KOPT-K1 (cell line): ENCODE results near the gene CATSPER1.
A peak's percentile ranks its signal among the peaks of the same experiment; 100 is the strongest.
"Not testable (repeated sequence)": the region's sequence is repeated elsewhere in the genome, so short reads cannot be mapped to it uniquely, and the experiment has no call there.

ENCODE experiments used
- H3K27ac ChIP-seq: fragments of 200-600 bp; sonication (generic); 2 replicates; pipeline ENCODE4 v1.5.1; 2016; ENCODE audit warnings: antibody characterized with exemption, mild to moderate bottlenecking, low read depth, low read length; ENCODE audit not compliant: poor library complexity, severe bottlenecking
- H3K36me3 ChIP-seq: fragments of 200-600 bp; sonication (generic); 2 replicates; pipeline ENCODE4 v1.5.1; 2017; ENCODE audit warnings: antibody characterized with exemption, mild to moderate bottlenecking, low read length, moderate library complexity; ENCODE audit not compliant: insufficient read depth
- H3K9me3 ChIP-seq: fragments of 200-600 bp; sonication (generic); 2 replicates; pipeline ENCODE4 v1.5.1; 2017; ENCODE audit warnings: antibody characterized with exemption, low read length, mild to moderate bottlenecking; ENCODE audit not compliant: insufficient read depth, poor library complexity, severe bottlenecking

The CATSPER1 gene

DNA sequence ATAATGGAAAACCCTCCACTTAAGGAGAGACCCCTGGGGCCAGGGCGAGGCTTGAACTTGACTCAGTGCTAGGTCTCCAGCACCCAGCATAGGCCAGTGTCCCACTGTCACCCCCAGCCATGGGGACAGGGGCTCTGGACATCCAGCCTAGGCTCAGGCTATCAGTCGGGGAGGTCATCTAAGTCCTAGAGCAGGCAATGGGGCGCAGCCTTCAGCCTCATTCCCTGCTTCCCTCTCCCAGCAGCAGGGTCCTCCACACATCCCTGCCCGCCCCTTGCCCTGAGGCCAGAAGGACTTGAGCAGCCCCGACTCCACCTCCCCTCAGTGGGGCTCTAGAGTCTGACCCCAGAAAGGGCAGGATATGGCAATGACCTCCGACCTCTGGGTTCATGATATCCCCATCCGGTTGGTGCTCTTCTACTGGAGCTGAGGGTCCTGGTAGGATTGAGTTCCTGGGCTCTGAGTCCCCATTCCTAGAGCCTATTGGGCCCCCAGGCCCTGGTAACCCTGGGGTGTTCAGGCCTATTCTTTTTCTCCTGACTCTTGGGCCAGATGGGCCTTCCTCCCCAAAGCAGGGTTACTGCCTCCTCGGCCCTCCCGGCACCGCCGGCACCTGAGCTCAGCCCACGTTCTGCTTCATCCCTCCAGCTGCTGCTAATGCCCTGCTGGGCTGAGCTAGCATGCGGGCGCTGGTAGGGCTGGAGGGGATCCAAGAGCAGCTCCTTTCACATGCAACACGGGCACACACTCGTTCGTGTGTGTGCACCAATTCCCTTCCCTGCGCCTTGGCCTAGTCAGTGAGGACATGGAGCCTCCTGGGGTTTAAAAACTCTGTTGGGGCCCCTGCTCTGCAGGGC is 10.1 kb downstream of the CATSPER1 start:
- H3K9me3 ChIP-seq = no peaks in the 10 kb centered on the region
- no peak overlapping the region for H3K27ac ChIP-seq
- no peaks in the 10 kb centered on the region for H3K36me3 ChIP-seq

DNA sequence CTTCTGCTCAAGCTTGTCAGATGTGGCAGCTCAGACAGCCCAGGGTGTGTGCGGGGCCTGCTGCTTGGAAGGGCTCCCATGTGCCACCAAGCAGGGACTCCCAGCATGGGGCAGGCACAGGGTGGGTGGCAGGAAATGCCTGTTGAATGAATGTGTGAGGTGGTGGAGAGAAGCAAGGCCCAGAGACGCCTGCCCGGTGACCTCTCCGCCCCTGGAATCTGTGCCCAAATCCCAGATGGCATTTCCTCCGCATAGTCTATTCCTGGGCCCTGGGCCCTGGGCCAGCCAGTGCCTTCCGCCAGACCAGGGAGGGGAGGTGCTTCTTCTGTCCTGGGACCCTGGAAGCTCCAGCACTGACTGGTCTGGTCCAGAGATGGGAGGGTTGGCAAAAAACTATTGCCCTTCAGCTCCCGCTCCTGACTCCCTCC is 10.8 kb downstream of the CATSPER1 start:
- Histone ChIP-seq H3K9me3 (no peaks in the 10 kb centered on the region), H3K36me3 (no peaks in the 10 kb centered on the region), H3K27ac (no peak overlapping the region)

DNA sequence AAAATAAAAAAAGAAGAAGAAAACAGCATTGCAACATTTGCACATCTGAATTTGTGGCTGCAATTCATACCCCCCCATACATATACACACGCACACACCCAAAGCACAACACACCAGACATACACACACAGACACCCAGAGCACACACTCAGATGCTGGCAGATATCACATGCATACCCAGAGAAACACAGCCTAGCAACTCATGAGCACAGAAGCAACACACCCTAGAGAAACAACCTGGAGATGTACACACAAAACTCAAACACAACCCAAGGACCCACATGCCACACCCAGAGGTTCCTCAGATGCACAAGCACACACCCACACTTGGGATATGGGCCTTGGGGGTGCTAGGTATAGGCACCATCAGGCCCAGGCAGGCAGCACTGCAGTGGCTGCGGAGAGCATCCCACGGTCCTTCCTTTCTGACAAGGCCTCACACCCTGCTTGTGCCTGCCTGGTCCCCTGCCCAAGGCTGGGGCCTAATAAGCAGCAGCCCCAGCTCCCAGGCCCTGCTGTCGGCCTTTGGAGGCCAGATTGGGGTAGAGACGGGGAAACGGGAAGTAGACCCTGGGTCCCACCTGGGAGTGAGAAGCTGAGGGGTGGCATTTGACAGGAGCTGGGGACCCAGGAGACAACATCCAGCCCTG is 11.3 kb downstream of the CATSPER1 start:
- Histone ChIP-seq H3K27ac (no peak overlapping the region), H3K9me3 (no peaks in the 10 kb centered on the region), H3K36me3 (no peaks in the 10 kb centered on the region)

DNA sequence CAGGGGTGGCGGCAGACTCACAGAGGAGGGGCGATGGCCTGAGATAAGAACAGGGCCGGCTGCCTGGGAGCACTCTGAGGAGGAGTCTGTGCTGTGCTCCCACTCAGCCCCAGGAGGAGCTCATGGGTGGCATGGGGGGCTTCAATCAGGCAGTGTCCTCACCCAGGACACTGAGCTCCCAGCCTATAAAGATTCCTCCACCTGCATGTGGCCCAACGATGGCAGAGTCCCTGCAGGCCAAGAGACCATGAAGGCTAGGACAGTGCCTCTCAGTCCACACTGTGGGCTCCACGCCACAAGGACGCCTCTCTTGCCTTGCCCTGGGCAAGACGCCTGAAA is 12.5 kb downstream of the CATSPER1 start:
- H3K9me3 ChIP-seq = no peaks in the 10 kb centered on the region
- no peaks in the 10 kb centered on the region for H3K36me3 ChIP-seq
- no peak overlapping the region for H3K27ac ChIP-seq

DNA sequence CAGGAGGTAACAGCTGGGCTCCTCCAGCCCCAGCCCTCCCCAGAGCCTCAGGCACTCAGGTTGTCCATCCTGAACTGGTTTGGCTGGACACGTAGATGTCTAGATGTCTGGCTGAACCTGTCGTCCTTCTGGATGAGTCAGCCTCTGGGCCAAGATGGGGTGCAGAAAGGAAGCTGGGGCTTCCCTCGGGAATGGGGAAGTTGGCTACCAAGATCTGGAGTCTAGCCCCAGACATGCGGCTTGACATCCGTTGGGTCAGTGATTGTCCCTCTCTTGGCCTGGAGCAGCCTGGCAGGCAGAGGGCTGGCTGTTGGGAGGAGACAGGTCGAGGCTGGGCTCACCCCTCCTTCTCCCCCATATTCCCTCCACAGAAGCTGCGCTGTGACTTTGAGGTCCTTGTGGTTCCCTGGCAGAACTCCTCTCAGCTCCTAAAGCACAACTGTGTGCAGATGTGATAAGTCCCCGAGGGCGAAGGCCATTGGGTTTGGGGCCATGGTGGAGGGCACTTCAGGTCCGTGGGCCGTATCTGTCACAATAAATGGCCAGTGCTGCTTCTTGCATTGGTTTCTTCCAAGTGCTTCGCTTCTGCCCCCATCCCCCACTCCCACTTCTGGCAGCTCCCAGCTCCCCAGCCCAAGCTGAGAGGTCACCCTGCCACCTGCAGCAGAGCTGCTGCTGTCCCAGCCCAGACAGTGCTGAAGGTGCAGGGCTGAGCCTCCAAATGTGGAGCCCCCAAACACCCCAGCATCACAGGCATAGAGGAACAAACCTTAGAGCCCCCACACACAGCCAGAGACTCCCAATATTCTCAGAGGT is 13.1 kb downstream of the CATSPER1 start:
- Histone ChIP-seq H3K9me3 (no peaks in the 10 kb centered on the region), H3K36me3 (no peaks in the 10 kb centered on the region), H3K27ac (no peak overlapping the region)

DNA sequence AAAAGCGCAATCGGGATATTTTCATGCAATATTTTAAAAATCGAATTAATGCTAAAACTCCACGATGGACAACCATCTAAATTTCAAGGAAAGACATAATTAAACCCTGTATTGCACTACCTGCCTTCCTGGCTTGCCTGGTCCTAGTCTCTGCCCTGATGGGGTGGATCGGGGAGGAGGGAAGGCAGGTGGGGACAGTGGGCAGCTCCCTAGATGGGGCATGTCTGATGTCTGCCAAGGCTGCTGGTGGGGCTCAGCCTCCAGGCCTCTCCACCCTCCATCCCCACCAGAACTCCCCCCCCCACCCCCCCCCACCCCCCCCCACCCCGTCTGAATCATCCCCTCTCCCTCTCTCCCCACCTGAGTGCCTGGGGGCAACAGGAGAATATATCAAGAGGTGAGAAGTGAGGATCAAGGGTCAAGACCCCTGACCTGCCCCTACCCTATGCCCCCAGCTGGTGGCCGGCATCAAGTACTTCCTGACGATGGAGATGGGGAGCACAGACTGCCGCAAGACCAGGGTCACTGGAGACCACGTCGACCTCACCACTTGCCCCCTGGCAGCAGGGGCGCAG is 13.8 kb downstream of the CATSPER1 start:
- no peak overlapping the region for H3K27ac ChIP-seq
- H3K36me3 ChIP-seq = no peaks in the 10 kb centered on the region
- H3K9me3 ChIP-seq = no peaks in the 10 kb centered on the region

DNA sequence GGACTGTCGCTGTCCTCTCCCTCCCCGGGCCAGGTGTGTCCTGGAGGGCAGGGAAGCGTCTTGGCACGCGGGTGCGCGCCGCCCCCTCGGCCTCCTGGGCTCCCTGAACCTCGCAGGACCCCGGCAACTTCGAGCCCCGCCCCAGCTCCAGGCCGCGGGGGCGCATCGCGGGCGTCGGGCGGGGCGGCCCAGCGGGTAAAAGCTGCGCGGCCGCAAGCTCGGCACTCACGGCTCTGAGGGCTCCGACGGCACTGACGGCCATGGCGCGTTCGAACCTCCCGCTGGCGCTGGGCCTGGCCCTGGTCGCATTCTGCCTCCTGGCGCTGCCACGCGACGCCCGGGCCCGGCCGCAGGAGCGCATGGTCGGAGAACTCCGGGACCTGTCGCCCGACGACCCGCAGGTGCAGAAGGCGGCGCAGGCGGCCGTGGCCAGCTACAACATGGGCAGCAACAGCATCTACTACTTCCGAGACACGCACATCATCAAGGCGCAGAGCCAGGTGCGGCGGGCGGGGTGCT is 14.4 kb downstream of the CATSPER1 start, which contains the start of gene CST6:
Gene CST6 (plus strand): TSS at position 224 of the 519 bp plus-strand sequence. CDS start 37 bp downstream, at position 261.
- Histone ChIP-seq H3K27ac (no peak within 1 kb of the TSS), H3K9me3 (no peaks in the 10 kb centered on the region), H3K36me3 (0 out of 2 replicates have a peak, but pooled peaks cover under 1% of the 10 kb centered on the region)

DNA sequence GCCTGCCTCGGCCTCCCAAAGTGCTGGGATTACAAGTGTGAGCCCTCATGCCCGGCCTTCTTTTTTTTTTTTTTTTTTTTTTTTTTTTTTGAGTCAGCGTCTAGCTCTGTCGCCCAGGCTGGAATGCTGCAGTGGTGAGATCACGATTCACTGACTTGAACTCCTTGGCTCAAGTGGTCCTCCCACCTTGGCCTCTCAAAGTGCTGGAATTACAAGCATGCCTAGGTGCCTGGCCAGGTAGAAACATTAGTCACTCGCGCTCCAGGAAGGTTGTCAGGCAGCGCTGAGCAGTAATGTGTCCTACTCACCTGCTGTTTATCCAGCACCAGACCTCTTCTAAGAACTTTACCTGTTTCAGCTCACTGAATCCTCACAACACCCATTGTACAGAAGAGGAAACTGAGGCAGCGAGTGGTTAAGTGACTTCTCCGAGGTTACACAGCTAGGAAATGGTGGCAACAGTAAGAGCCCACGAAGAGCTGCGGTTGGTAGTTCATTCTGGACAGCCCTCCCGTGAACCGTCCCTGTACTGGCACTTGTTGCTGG is 15.0 kb downstream of the CATSPER1 start:
- Histone ChIP-seq H3K36me3 (0 out of 2 replicates have a peak, but pooled peaks cover 6% of the 10 kb centered on the region), H3K27ac (no peak overlapping the region), H3K9me3 (no peaks in the 10 kb centered on the region)

DNA sequence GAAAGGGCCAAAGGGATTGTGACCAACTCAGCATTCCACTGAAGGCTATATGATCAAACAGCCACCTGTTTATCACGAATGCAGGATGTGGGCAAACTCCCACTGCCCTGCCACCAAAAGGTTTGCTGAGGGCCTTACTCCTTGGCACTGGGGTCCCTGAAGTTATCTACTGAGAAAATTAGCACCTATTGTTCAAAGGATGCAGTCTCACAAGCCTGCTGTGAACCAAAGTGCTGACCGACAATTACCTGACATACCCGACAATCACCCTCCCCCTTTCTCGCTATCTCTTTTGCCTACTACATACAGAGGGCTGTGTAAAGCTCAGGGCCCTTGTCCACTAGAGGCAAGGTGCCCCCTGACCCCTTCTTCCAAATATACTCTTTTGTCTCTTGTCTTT is 16.2 kb downstream of the CATSPER1 start:
- peaks cover 18% of the 10 kb centered on the region for H3K36me3 ChIP-seq
- H3K9me3 ChIP-seq, H3K27ac ChIP-seq: not testable (repeated sequence)

DNA sequence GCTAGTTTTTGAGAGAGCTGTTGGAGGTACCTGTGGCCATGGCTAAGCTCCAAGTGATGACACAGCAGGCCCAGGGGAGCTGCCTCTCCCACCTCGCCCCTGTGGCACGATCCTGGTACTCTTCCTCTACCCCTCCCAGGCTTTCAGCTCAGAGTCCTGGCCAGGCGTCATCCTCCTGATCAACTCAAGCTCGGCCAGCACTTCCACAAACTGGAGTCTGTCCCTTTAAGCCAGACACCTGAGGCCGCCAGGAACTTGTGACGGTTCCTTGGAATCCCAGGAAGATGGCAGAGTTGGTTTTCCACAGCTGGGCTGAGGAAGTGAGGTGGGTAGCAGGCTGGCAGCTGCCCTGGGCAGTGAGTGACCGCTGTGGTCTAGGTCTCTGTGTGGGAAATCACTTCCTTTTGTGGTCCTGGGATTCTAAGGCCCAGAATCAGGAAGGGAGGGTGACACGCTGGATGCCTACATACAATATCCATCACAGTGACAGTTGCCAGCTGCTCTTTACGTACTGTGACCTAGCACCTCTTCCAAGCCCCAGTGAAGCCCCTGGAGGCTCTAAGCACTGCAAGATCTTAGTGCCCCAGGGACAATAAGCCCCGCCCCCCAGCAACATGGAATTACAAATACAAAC is 17.7 kb downstream of the CATSPER1 start:
- Histone ChIP-seq H3K36me3 (peaks cover 33% of the 10 kb centered on the region), H3K9me3 (no peaks in the 10 kb centered on the region), H3K27ac (no peak overlapping the region)

DNA sequence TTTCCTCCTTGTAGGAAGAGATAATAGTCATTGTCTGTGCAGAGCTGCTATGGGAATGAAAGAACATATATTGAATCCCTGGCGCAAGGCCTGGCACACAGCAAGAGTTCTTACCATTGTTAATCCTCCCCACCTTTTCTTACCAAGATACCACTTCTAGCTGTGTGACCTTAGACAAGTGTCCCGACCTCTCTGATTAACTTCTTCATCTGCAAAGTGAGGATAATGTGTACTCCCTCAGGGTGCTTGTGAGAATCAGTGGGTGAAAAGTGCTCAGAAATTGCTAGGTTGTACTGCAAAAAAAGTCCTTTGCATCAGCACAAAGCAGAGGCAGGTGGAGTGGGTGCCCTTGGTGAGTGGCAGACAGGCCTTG is 18.2 kb downstream of the CATSPER1 start:
- Histone ChIP-seq H3K9me3 (no peaks in the 10 kb centered on the region), H3K27ac (no peak overlapping the region), H3K36me3 (peaks cover 36% of the 10 kb centered on the region)

DNA sequence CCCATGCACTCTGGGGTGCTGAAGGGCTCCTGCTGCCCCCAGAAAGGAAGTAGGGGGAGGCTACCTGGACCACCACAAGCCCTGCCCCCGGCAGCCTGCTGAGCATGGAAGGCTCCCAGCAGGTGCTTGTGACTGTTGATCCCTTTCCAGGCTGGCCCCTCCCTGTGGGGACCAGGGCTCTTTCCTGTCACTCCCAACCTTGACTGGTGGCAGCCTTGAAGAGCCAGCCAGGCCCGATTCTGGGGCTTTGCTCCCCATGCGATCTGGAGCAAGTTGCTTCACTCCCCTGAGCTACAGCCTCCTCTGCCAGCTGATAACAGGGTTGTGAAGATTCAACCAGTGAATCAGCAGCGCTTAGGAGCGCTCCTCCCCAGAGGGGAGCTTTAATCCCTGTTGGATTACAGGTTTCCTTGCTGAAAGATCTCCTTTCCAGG is 19.1 kb downstream of the CATSPER1 start:
- Histone ChIP-seq H3K9me3 (no peaks in the 10 kb centered on the region), H3K36me3 (peaks cover 36% of the 10 kb centered on the region), H3K27ac (peak overlapping the region; percentile 58)

DNA sequence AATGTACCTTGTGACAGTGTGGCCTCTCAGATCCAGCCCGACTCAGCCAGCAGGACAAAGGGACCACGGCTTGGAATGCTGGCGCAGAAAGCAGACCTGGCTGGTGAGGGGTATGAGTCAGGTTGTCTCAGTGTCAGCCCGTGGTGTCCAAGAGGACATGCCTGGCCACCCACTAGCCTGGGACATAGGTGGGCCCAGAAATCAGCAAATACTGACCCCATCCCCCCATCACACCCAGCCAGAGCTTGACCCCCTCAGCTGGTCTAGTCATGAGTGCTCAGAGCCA is 19.4 kb downstream of the CATSPER1 start:
- H3K9me3 ChIP-seq = no peaks in the 10 kb centered on the region
- peaks cover 36% of the 10 kb centered on the region for H3K36me3 ChIP-seq
- peak overlapping the region; percentile 58 for H3K27ac ChIP-seq

DNA sequence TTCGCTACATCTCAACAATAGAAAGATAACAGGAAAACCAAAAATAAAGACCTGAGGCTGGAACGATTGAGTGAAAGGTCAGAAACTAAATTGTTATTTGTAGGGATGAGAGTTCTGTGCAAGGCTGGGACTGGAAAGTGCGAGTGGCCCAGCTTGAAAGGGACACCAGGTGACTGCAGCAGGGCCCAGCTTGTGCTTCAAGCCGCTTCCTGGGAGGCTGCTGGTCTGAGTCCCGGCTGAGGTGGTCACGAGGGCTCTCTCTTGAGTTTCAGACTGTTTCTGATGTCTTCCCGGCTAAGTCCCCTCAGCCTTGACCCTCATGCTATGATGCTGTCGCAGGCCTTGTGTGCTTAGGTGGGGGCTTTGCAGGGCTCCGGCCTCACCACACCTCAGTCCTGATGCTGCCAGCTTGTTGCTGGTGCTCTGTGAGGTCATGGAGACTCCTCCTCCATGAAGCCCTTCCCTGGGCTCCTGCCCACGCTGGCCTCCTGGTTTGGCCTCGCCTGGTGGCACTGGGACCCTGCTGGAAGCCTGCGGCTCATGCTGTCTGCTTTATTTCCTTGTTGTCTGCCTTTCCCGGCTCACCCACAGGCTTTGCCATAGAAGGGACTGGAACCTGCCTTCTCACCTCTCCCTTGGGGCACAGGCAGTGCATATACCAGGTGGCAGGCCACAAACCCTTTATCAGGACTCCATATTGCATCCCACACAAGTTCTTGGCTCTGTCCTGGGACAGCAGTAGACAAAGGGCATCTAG is 20.0 kb downstream of the CATSPER1 start:
- Histone ChIP-seq H3K27ac (peak overlapping the region; percentile 58), H3K36me3 (peaks cover 36% of the 10 kb centered on the region)

More for the DNA sequence above, 20.0 kb downstream of the CATSPER1 start:
- no peaks in the 10 kb centered on the region for H3K9me3 ChIP-seq
